ENCODE data around the gene HDC. TPM values are rescaled to one million over a fixed set of nuclear protein-coding genes. Genes with fewer than 3 reads are reported as not detected.

HDC gene
- total and polyA plus RNA-seq, 10 donors = 0.22 to 2.9 (median 1.3) TPM; not detected in 3

DNA sequence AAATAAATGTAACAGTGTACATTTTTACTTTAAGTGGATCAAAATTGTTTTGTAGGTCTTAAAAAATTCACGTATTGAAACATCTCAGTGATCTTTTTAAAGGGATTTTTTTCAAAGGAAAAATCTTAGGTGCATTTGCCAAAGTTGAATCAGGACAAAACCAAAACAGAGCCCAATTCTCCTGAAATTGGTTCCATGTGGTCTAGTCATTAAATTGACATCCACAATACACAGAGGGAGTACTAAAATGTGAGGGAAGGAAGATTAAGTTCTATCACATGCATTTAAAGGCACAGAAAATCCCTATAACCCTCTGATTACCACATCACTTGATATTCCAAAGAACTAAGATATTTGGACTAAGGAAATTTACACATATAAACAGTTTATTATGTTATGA is 39.3 kb upstream of the HDC start:
- Histone ChIP-seq H3K36me3 (peaks cover 7 to 79% (median 43%) of the 10 kb centered on the region in 6 donors), H3K4me1 (peaks cover 0 to 10% (median 0%) of the 10 kb centered on the region in 6 donors), H3K4me3 (no peak overlapping the region), H3K9me3 (peaks cover 0 to 18% (median 16%) of the 10 kb centered on the region in 8 donors), H3K27ac (no peak overlapping the region), H3K27me3 (replicated peaks in 1 of 7) (no peaks in the 10 kb centered on the region)
- no peak for DNase-seq
- intact Hi-C loops (cut with DNase I; ENCODE audit: low total_unique reads) = no loop called here
- TF ChIP-seq POLR2A (IDR thresholded peaks at IDR 0.05) (no peak), POLR2AphosphoS5 (IDR thresholded peaks at IDR 0.05) (no peak)
- TF ChIP-seq, protein P1, sequence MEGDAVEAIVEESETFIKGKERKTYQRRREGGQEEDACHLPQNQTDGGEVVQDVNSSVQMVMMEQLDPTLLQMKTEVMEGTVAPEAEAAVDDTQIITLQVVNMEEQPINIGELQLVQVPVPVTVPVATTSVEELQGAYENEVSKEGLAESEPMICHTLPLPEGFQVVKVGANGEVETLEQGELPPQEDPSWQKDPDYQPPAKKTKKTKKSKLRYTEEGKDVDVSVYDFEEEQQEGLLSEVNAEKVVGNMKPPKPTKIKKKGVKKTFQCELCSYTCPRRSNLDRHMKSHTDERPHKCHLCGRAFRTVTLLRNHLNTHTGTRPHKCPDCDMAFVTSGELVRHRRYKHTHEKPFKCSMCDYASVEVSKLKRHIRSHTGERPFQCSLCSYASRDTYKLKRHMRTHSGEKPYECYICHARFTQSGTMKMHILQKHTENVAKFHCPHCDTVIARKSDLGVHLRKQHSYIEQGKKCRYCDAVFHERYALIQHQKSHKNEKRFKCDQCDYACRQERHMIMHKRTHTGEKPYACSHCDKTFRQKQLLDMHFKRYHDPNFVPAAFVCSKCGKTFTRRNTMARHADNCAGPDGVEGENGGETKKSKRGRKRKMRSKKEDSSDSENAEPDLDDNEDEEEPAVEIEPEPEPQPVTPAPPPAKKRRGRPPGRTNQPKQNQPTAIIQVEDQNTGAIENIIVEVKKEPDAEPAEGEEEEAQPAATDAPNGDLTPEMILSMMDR (IDR thresholded peaks at IDR 0.05 in 8 of 11, conservative IDR thresholded peaks at IDR 0.05 in 3 of 11) = no peak
- 89 to 98% (median 95%) methylated on average over 1 of the region's 1 CpG for WGBS, 5 donors

DNA sequence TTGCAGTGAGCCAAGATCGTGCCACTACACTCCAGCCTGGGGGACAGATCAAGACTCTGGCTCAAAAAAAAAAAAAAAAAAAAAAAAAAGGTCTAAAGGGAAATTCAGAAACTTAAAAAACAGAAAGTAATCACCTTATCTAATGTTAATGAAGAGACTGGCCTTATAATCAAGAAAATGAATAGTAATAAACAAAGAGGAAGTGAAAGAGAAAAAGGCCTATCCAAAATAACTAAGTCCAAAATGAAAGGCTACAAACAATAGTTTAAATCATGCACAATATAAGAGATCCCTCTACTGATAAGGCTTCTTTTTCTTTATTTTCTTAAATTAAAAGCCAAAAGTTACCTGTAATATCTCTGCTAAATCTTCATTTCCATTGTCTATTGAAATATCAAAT is 37.1 kb upstream of the HDC start:
- H3K4me3 ChIP-seq = no peak overlapping the region
- 80 to 93% (median 86%) methylated on average over 1 of the region's 1 CpG for WGBS, 5 donors
- intact Hi-C loops (cut with DNase I; ENCODE audit: low total_unique reads) = no loop called here
- H3K4me1 ChIP-seq = peaks cover 0 to 10% (median 0%) of the 10 kb centered on the region in 6 donors
- H3K9me3 ChIP-seq = peaks cover 0 to 8% (median 5%) of the 10 kb centered on the region in 8 donors
- no peak overlapping the region for H3K27ac ChIP-seq
- DNase-seq = no peak
- TF ChIP-seq POLR2A (IDR thresholded peaks at IDR 0.05) (no peak), POLR2AphosphoS5 (IDR thresholded peaks at IDR 0.05) (no peak)
- TF ChIP-seq, protein P1 (IDR thresholded peaks at IDR 0.05 in 8 of 11, conservative IDR thresholded peaks at IDR 0.05 in 3 of 11) = no peak
- peaks cover 7 to 89% (median 48%) of the 10 kb centered on the region in 6 donors for H3K36me3 ChIP-seq
- H3K27me3 ChIP-seq (replicated peaks in 1 of 7) = no peaks in the 10 kb centered on the region

DNA sequence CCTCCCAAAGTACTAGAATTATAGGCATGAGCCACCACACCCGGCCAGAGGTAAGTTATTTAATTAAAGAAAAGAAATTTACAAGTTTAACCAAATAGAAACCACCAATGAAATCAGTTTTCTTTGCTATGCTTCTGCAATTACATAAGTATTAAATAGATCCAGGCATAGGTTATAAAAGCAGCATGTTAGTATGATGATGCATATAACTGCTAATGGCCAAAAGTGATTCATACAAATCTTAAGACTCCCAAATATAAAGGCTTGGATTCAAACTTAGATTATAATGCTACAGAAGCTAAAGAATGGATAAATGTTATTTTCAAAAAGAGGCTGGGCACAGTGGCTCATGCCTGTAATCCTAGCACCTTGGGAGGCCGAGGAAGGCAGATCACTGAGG is 32.8 kb upstream of the HDC start:
- TF ChIP-seq, protein P1 (IDR thresholded peaks at IDR 0.05 in 8 of 11, conservative IDR thresholded peaks at IDR 0.05 in 3 of 11) = no peak
- no peak for TF ChIP-seq POLR2A (IDR thresholded peaks at IDR 0.05)
- no peak for TF ChIP-seq POLR2AphosphoS5 (IDR thresholded peaks at IDR 0.05)
- intact Hi-C loops (cut with DNase I; ENCODE audit: low total_unique reads) = no loop called here
- Histone ChIP-seq H3K27ac (no peak overlapping the region), H3K27me3 (replicated peaks in 1 of 7) (no peaks in the 10 kb centered on the region), H3K36me3 (peaks cover 7 to 94% (median 49%) of the 10 kb centered on the region in 6 donors), H3K9me3 (no peaks in the 10 kb centered on the region), H3K4me3 (no peak overlapping the region), H3K4me1 (peaks cover 0 to 10% (median 0%) of the 10 kb centered on the region in 6 donors)
- 94 to 100% (median 96%) methylated on average over 2 of the region's 2 CpGs for WGBS, 5 donors
- no peak for DNase-seq

DNA sequence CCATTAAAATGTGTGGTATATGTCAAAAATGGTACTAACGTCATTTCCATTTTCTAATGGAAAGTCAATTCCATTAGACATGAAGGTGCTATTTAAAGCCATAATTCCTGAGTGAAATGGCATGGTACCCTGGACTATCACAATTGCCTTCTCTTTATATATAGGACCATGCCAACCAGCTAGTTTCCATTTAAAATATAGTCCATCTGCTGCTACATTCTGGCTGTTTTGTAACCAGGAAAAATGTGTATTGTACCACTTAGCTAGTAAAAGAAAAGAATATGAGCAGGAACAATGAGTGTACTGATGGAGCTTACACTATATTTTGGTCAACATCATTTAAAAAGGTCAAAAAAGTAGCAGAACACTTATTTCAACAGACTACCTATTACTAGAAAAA is 30.4 kb upstream of the HDC start:
- no peak overlapping the region for H3K4me3 ChIP-seq
- no peak overlapping the region for H3K27ac ChIP-seq
- no peak for DNase-seq
- no peaks in the 10 kb centered on the region for H3K9me3 ChIP-seq
- intact Hi-C loops (cut with DNase I; ENCODE audit: low total_unique reads) = no loop called here
- TF ChIP-seq, protein P1 (IDR thresholded peaks at IDR 0.05 in 8 of 11, conservative IDR thresholded peaks at IDR 0.05 in 3 of 11) = no peak
- TF ChIP-seq POLR2A (IDR thresholded peaks at IDR 0.05) = no peak
- TF ChIP-seq POLR2AphosphoS5 (IDR thresholded peaks at IDR 0.05) = no peak
- no peaks in the 10 kb centered on the region for H3K27me3 ChIP-seq (replicated peaks in 1 of 7)
- WGBS, 5 donors = 84 to 100% (median 91%) methylated on average over 1 of the region's 1 CpG
- peaks cover 5 to 88% (median 37%) of the 10 kb centered on the region in 6 donors for H3K36me3 ChIP-seq
- H3K4me1 ChIP-seq = no peaks in the 10 kb centered on the region
